ENCODE measurements around the gene LLCFC1.
"Not testable (repeated sequence)": the region's sequence is repeated elsewhere in the genome, so short reads cannot be mapped to it uniquely, and the experiment has no call there.

Gene LLCFC1

GRCh38 chr7:142943706-142944268, 4.5 kb downstream of the LLCFC1 start:
- no peak for DNase-seq (ENCODE audit: low read depth)

DNA sequence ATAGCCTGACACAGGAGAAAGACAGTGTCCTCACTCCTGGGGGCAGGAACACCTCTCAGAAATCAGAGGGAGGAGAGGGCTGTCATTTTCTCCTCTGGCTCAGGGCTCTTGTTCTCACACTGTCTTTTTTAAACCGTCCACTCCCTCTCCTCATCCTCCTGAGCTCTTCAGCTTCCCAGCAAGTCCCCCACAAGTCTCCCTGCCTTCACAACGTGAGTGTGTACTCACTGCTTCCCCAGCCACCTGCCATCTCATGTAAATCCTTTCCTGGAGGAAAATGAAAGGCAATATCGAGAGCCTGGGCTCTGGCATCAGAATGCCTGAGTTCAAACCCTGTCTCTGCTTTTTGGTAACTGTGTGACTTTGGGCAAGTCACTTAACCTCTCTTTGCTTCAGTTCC, 5.7 kb downstream of the LLCFC1 start:
- no peak for DNase-seq (ENCODE audit: low read depth)

DNA sequence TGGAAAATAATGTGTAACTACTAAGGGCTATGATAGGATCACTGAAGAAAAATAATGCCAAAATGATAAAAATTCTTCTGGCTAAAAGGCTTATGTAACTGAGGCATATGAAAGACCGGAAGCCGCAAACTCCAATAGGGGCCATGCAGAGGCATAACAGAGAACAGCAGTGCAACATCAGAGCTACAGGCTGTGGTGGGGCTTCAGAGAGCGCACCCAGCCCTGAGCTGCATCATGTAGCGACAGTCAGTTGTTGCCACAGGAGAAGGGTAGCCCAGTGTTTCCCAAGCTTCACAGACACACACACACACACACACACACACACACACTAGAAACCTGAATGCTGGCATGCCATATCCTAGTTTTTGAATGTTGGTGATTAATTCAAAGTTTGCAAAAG, 9.3 kb downstream of the LLCFC1 start:
- DNase-seq (ENCODE audit: low read depth): no peak

GRCh38 chr7:142950235-142950634, 11.0 kb downstream of the LLCFC1 start:
- no peak for DNase-seq (ENCODE audit: low read depth)

DNA sequence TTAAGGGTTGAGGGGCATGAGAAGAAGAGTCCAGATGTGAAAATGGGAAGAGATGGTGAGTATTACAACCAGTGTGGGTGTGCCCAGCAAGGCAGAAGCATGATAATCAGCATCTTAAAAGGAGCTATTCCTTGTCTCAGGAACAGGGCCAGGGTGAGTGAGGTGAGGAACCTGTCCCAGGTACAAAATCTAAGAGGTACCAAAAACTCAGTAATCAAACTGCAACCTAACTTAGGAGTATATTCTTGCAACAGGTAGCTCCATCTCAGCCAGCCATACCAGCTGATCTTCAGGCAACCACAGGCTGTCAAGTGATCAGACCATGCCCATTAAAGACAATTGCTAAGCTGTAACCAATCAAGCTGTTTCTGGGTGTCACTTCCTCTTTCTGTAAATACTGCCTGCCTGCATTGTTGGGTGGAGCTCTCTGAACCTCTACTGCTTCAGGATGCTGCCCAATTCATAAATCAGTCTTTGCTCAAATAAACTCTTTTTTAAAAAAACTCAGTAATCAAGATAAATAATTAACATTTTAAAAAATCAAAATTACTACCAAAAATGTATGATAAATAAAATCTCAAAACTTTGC, 15.5 kb downstream of the LLCFC1 start:
- no peak for DNase-seq (ENCODE audit: low read depth)

- no peak for DNase-seq (ENCODE audit: low read depth)
Measured at GRCh38 chr7:142956951-142957623, 17.8 kb downstream of the LLCFC1 start.

- no peak for DNase-seq (ENCODE audit: low read depth)
Measured at GRCh38 chr7:142957723-142958122, 18.4 kb downstream of the LLCFC1 start.

GRCh38 chr7:142959202-142959601, 19.9 kb downstream of the LLCFC1 start:
- DNase-seq (ENCODE audit: low read depth): no peak

GRCh38 chr7:142960955-142961512, 21.8 kb downstream of the LLCFC1 start:
- no peak for DNase-seq (ENCODE audit: low read depth)

- DNase-seq (ENCODE audit: low read depth): no peak
Measured at GRCh38 chr7:142961595-142961972, 22.3 kb downstream of the LLCFC1 start.

- no peak for DNase-seq (ENCODE audit: low read depth)
Measured at GRCh38 chr7:142961973-142962926, 23.0 kb downstream of the LLCFC1 start, which contains the start of gene KEL. Gene KEL (minus strand): TSS chr7:142962363. CDS start chr7:142962206, 157 bp downstream.

- DNase-seq (ENCODE audit: low read depth): no peak
Measured at GRCh38 chr7:142962991-142963390, 23.7 kb downstream of the LLCFC1 start.

DNA sequence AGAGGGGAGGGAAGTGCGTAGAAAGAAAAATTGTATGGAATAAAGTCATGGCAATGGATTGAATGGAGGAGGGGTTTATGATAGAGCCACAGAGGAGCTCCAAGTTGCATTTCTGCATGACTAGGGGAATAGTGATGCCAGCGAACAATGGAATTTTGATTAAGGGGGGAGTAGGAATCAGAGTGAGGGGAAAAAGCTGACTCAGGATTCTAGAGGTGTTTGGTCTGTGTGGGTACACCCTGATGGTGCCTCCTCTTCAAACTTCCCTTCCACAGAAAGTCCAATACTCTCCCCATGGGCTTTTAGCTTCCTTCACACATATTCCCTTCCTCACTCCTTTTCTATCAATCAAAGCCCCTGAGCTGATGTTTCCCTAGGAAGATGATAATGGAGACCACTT, 24.7 kb downstream of the LLCFC1 start:
- DNase-seq (ENCODE audit: low read depth): no peak

GRCh38 chr7:142964502-142965246, 25.4 kb downstream of the LLCFC1 start:
- DNase-seq (ENCODE audit: low read depth): no peak

GRCh38 chr7:142968229-142968628, 28.9 kb downstream of the LLCFC1 start:
- DNase-seq (ENCODE audit: low read depth): no peak

DNA sequence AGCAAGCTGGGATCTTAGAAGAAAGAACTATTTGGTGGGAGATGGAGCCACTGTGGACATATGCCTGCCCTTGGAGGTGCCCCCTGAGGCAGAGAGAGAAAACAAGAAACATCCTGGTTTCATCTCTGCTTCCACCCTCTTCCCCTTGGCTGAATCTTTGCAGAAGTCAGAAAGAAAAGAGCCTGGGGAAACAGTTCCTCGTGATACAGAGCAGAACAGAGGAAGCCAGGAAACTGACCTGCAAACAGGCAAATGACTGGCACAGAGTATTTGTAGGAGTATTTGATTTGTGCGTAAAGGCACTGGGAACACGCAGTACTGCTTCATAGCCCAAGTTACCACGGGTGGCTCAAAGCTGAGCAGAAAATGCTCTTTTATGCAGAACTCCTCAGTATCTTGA, 29.9 kb downstream of the LLCFC1 start:
- DNase-seq (ENCODE audit: low read depth): no peak

DNA sequence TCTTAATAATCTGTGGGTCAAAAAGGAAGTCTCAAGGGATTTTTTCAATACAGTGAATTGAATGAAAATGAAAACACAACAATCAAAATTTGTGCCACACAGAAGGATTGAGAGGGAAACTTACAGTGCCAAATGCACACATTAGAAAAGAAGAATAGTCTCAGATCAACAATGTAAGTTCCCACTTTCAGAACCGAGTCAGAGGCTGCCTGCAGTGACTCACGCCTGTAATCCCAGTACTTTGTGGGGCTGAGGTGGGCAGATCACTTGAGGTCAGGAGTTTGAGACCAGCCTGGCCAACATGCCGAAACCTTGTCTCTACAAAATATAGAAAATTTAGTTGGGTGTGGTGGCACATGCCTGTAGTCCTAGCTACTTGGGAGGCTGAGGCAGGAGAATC, 35.3 kb downstream of the LLCFC1 start:
- no peak for DNase-seq (ENCODE audit: low read depth)

- DNase-seq (ENCODE audit: low read depth): not testable (repeated sequence)
Measured at GRCh38 chr7:142978402-142978801, 39.1 kb downstream of the LLCFC1 start.

DNA sequence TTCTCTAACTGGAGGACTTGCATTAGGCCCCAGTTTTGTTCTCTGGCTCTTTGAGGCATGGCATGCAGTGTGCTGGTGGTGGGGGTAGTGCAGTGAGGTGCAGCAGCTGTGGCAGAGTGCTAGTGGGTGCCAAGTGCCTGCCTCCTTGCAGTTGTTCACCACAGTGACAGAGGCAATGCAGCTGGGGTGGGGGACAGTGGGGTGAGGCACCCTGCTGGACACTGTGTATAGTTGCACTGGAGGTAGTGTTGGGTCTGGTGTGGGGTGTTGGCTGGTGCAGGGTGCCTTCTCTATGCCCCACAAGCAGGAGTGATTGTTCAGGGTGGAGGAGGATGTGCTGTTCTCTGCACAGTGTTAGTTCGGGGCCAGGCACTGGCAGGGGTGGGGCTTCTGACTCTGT, 44.5 kb downstream of the LLCFC1 start:
- no peak for DNase-seq (ENCODE audit: low read depth)

- DNase-seq (ENCODE audit: low read depth): no peak
Measured at GRCh38 chr7:142984297-142984696, 45.0 kb downstream of the LLCFC1 start.

All from activated T-cell treated with anti-CD3 and anti-CD28 coated beads for 1 hour (primary cell).